IMR-90 (cell line): ENCODE results near the gene PARP6. TPM values are rescaled to one million over a fixed set of nuclear protein-coding genes. Genes with fewer than 3 reads are reported as not detected.

Experiments used
- ATAC-seq: fragments of 200-7000 bp; cut with Tn5 transposase; 2 replicates; pipeline ENCODE4 v1.9.1; 2020; ENCODE audit warnings: low read depth, mild to moderate bottlenecking, moderate library complexity
- BruUV-seq: library from RNA; stranded (reverse); fragments of 400-500 nt; replicated peaks from 2 replicates; lab custom pipeline; 2021; lab: Mats Ljungman, UMichigan
- CTCF ChIA-PET: fragments of 300-600 bp; formaldehyde crosslinking; extraction: SDS; loops from one replicate; lab custom pipeline; 2021; ENCODE audit warnings: antibody characterized with exemption; lab: Yijun Ruan, JAX
- POLR2A ChIA-PET: fragments of 300-600 bp; sonication (Branson Sonifier 250); formaldehyde crosslinking; loops from one replicate; lab custom pipeline; 2022; ENCODE audit warnings: antibody characterized with exemption; ENCODE audit not compliant: unreplicated experiment; lab: Charles Lee
- DNase-seq: peaks from one replicate; pipeline ENCODE4 v3.0.0; 2013
- H2AFZ ChIP-seq: replicated peaks from 2 replicates; pipeline ENCODE3; 2013; ENCODE audit warnings: low read length, mild to moderate bottlenecking; ENCODE audit not compliant: poor library complexity
- H2AK5ac ChIP-seq: 2 replicates; pipeline ENCODE4 v1.6.1; 2013; ENCODE audit warnings: low read depth, low read length, inconsistent platforms
- H2AK9ac ChIP-seq: replicated peaks from 2 replicates; pipeline ENCODE3; 2013; ENCODE audit warnings: mild to moderate bottlenecking, low read depth, low read length, moderate library complexity; ENCODE audit not compliant: poor library complexity
- H2BK120ac ChIP-seq: 2 replicates; pipeline ENCODE4 v1.6.1; 2013; ENCODE audit warnings: low read depth, low read length, inconsistent platforms
- H2BK15ac ChIP-seq: 3 replicates; pipeline ENCODE4 v1.6.1; 2013; ENCODE audit warnings: low read depth, low read length, inconsistent platforms
- H2BK20ac ChIP-seq: 2 replicates; pipeline ENCODE4 v1.6.1; 2013; ENCODE audit warnings: low read depth, mild to moderate bottlenecking, inconsistent platforms, low read length, moderate library complexity
- H2BK5ac ChIP-seq: 2 replicates; pipeline ENCODE4 v1.6.1; 2013; ENCODE audit warnings: mild to moderate bottlenecking, low read depth, low read length, inconsistent platforms; ENCODE audit not compliant: poor library complexity, severe bottlenecking
- H3K14ac ChIP-seq: replicated peaks from 2 replicates; pipeline ENCODE4 v1.6.1; 2013; ENCODE audit warnings: low read depth, low read length, inconsistent platforms
- H3K18ac ChIP-seq: 2 replicates; pipeline ENCODE4 v1.6.1; 2013; ENCODE audit warnings: low read depth, low read length, control low read depth
- H3K23ac ChIP-seq: 2 replicates; pipeline ENCODE4 v1.6.1; 2013; ENCODE audit warnings: low read depth, low read length, inconsistent platforms
- H3K27ac ChIP-seq: 2 replicates; pipeline ENCODE4 v1.5.1; 2013; ENCODE audit warnings: mild to moderate bottlenecking, control low read depth, low read length; ENCODE audit not compliant: insufficient read depth
- H3K27me3 ChIP-seq: 2 replicates; pipeline ENCODE4 v1.6.1; 2013; ENCODE audit warnings: low read length; ENCODE audit not compliant: control insufficient read depth, insufficient read depth
- H3K36me3 ChIP-seq: 2 replicates; pipeline ENCODE4 v1.6.1; 2013; ENCODE audit warnings: low read length, mixed read lengths; ENCODE audit not compliant: control insufficient read depth, insufficient read depth
- H3K4ac ChIP-seq: 2 replicates; pipeline ENCODE4 v1.6.1; 2013; ENCODE audit warnings: low read depth, low read length, inconsistent platforms
- H3K4me1 ChIP-seq: 2 replicates; pipeline ENCODE4 v1.6.1; 2013; ENCODE audit warnings: low read length, mixed read lengths; ENCODE audit not compliant: control insufficient read depth, insufficient read depth
- H3K4me2 ChIP-seq: 2 replicates; pipeline ENCODE4 v1.6.1; 2013; ENCODE audit warnings: low read depth, mild to moderate bottlenecking, control low read depth, low read length, moderate library complexity
- H3K4me3 ChIP-seq: 2 replicates; pipeline ENCODE4 v1.5.1; 2013; ENCODE audit warnings: low read depth, mild to moderate bottlenecking, control low read depth, low read length, moderate library complexity; ENCODE audit not compliant: insufficient read depth
- H3K56ac ChIP-seq: 2 replicates; pipeline ENCODE4 v1.6.1; 2013; ENCODE audit warnings: low read length, inconsistent platforms; ENCODE audit not compliant: insufficient read depth; ENCODE audit errors: extremely low read depth
- H3K79me1 ChIP-seq, 2 experiments: 2 replicates each; pipeline ENCODE4 v1.6.1; 2013; ENCODE audit warnings: low read length in 2 of 2, inconsistent platforms in 1 of 2, low read depth in 1 of 2
- H3K9ac ChIP-seq: 2 replicates; pipeline ENCODE4 v1.6.1; 2013; ENCODE audit warnings: low read depth, low read length, control low read depth
- H3K9me1 ChIP-seq: 2 replicates; pipeline ENCODE4 v1.6.1; 2013; ENCODE audit warnings: low read length, inconsistent platforms; ENCODE audit not compliant: insufficient read depth
- H3K9me3 ChIP-seq: 2 replicates; pipeline ENCODE4 v1.6.1; 2013; ENCODE audit warnings: low read length; ENCODE audit not compliant: control insufficient read depth, insufficient read depth
- H4K20me1 ChIP-seq: 2 replicates; pipeline ENCODE4 v1.6.1; 2013; ENCODE audit warnings: low read length, inconsistent platforms; ENCODE audit not compliant: insufficient read depth
- H4K5ac ChIP-seq: 2 replicates; pipeline ENCODE4 v1.6.1; 2013; ENCODE audit warnings: mild to moderate bottlenecking, low read depth, low read length, control low read depth
- H4K8ac ChIP-seq, 2 experiments: 2 replicates each; pipeline ENCODE4 v1.6.1; 2013; ENCODE audit warnings: low read depth in 2 of 2, low read length in 2 of 2, control low read depth in 1 of 2, inconsistent platforms in 1 of 2
- H4K91ac ChIP-seq: 2 replicates; pipeline ENCODE4 v1.6.1; 2013; ENCODE audit warnings: low read depth, low read length, inconsistent platforms; ENCODE audit not compliant: insufficient read depth
- BHLHE40 ChIP-seq: fragments of 150-350 bp; IDR thresholded peaks from 2 replicates; pipeline ENCODE4 v1.6.1; 2016; ENCODE audit warnings: mild to moderate bottlenecking, low read depth, low read length
- CEBPB ChIP-seq: IDR thresholded peaks from 2 replicates; pipeline ENCODE4 v1.6.1; 2012; ENCODE audit warnings: low read depth, low read length, improper control_type of control experiment
- CHD1 ChIP-seq: IDR thresholded peaks from 2 replicates; pipeline ENCODE4 v1.6.1; 2012; ENCODE audit warnings: low read depth, low read length, improper control_type of control experiment
- CTCF ChIP-seq: conservative IDR thresholded peaks from 2 replicates; pipeline ENCODE4 v1.5.1; 2012; ENCODE audit warnings: mild to moderate bottlenecking, low read depth, low read length, improper control_type of control experiment
- ELK1 ChIP-seq: fragments of 150-350 bp; IDR thresholded peaks from 2 replicates; pipeline ENCODE4 v1.6.1; 2016; ENCODE audit warnings: low read depth, mild to moderate bottlenecking, low read length, moderate library complexity, borderline replicate concordance
- FOS ChIP-seq: fragments of 150-350 bp; IDR thresholded peaks from 2 replicates; pipeline ENCODE4 v1.6.1; 2016; ENCODE audit warnings: low read depth, low read length
- MAFK ChIP-seq: IDR thresholded peaks from 2 replicates; pipeline ENCODE4 v1.6.1; 2012; ENCODE audit warnings: low read depth, low read length, improper control_type of control experiment
- MAZ ChIP-seq: IDR thresholded peaks from 2 replicates; pipeline ENCODE4 v1.6.1; 2012; ENCODE audit warnings: low read depth, mild to moderate bottlenecking, low read length, improper control_type of control experiment, moderate library complexity, borderline replicate concordance
- MXI1 ChIP-seq: IDR thresholded peaks from 2 replicates; pipeline ENCODE4 v1.6.1; 2012; ENCODE audit warnings: low read depth, mild to moderate bottlenecking, low read length, moderate library complexity, borderline replicate concordance
- NFE2L2 ChIP-seq: fragments of 150-350 bp; IDR thresholded peaks from 2 replicates; pipeline ENCODE4 v1.6.1; 2016; ENCODE audit warnings: low read depth, mild to moderate bottlenecking, low read length
- POLR2A ChIP-seq: IDR thresholded peaks from 2 replicates; pipeline ENCODE4 v1.6.1; 2012; ENCODE audit warnings: mild to moderate bottlenecking, low read depth, low read length
- RAD21 ChIP-seq: IDR thresholded peaks from 2 replicates; pipeline ENCODE4 v1.6.1; 2012; ENCODE audit warnings: low read length, improper control_type of control experiment
- RCOR1 ChIP-seq: IDR thresholded peaks from 2 replicates; pipeline ENCODE4 v1.6.1; 2012; ENCODE audit warnings: mild to moderate bottlenecking, low read length, improper control_type of control experiment; ENCODE audit not compliant: insufficient replicate concordance
- RFX5 ChIP-seq: IDR thresholded peaks from 2 replicates; pipeline ENCODE4 v1.8.0; 2012; ENCODE audit warnings: low read depth, mild to moderate bottlenecking, low read length, moderate library complexity
- SMC3 ChIP-seq: fragments of 150-350 bp; IDR thresholded peaks from 2 replicates; pipeline ENCODE4 v1.6.1; 2016; ENCODE audit warnings: low read depth, mild to moderate bottlenecking, antibody characterized with exemption, low read length, moderate library complexity
- USF2 ChIP-seq: fragments of 150-350 bp; IDR thresholded peaks from 2 replicates; pipeline ENCODE4 v1.6.1; 2017; ENCODE audit warnings: mild to moderate bottlenecking, antibody characterized with exemption, low read length, low read depth
- WGBS, 2 experiments: methylation state at CpG; one replicate each; pipeline versions ENCODE4 v1.1.5 to v1.1.7; 2013; ENCODE audit warnings: missing lambda C conversion rate in 2 of 2; ENCODE audit not compliant: insufficient read length in 1 of 2; ENCODE audit errors: extremely low coverage in 2 of 2; 5-methylcytosine and 5-hydroxymethylcytosine counted together
- dilution Hi-C: fragments of 300-500 bp; cut with HindIII; formaldehyde crosslinking; loops from one replicate; pipeline ENCODE4 v1.14.3; 2018; ENCODE audit warnings: low sequenced_read_pairs; ENCODE audit not compliant: unreplicated experiment
- in situ Hi-C: fragments of 300-500 bp; cut with MboI; formaldehyde crosslinking; loops from 3 replicates; pipeline ENCODE4 v1.14.3; 2019; ENCODE audit warnings: low sequenced_read_pairs, inconsistent platforms, mixed read lengths
- intact Hi-C: fragments of 100-400 bp; cut with micrococcal nuclease; formaldehyde crosslinking; loops from 2 replicates; pipeline ENCODE4 v1.10.0; 2022
- polyA plus RNA-seq, 3 experiments: library from polyadenylated mRNA; depleted of rRNA; stranded (reverse); fragments of >200 nt; gene quantifications; 2 replicates each; pipeline ENCODE4 v1.2.3, GENCODE V29; 2012; ENCODE audit warnings: low replicate concordance in 1 of 3
- total RNA-seq: library from RNA; depleted of rRNA; stranded (reverse); fragments of >200 nt; gene quantifications from 2 replicates; pipeline ENCODE4 v1.2.3, GENCODE V29; 2012

PARP6 gene
- total and polyA plus RNA-seq, 2 of the 4 experiments (the other 2 are of a cell fraction): 13.4 to 45.1 TPM

GRCh38 chr15:72281713-72282112 is 9.4 kb upstream of the PARP6 start:
- in situ Hi-C loops (no loop called here), intact Hi-C loops (no loop called here), dilution Hi-C loops (no loop called here)
- Histone ChIP-seq H2AK9ac (no peak overlapping the region), H4K8ac (no peak overlapping the region), H3K14ac (no peak overlapping the region), H2BK120ac (no peak overlapping the region), H2AFZ (no peak overlapping the region), H3K23ac (no peak overlapping the region), H3K9me3 (no peaks in the 10 kb centered on the region), H3K36me3 (no peaks in the 10 kb centered on the region), H4K20me1 (no peaks in the 10 kb centered on the region; the same call in 1 of the 2 replicates), H3K18ac (no peak overlapping the region), H3K79me1 (no peaks in the 10 kb centered on the region), H3K4me2 (no peak overlapping the region), H3K4me1 (no peaks in the 10 kb centered on the region), H3K9ac (no peak overlapping the region), H2BK5ac (no peak overlapping the region), H3K9me1 (no peaks in the 10 kb centered on the region), H3K56ac (no peak overlapping the region), H2BK20ac (no peak overlapping the region), H4K91ac (no peak overlapping the region), H3K27ac (no peak overlapping the region), H3K4ac (no peak overlapping the region), H2BK15ac (no peak overlapping the region), H3K27me3 (peaks cover 11% of the 10 kb centered on the region), H3K4me3 (no peak overlapping the region), H4K5ac (no peak overlapping the region), H2AK5ac (no peak overlapping the region)
- 20% methylated on average over 1 of the region's 3 CpGs; no CpG with 5 or more reads in 1 of the 2 experiments for WGBS, 2 experiments
- ATAC-seq (no peak), DNase-seq (no peak)
- TF ChIP-seq RAD21: no peak
- no peak for TF ChIP-seq FOS
- TF ChIP-seq CHD1: no peak
- no peak for TF ChIP-seq RCOR1
- no peak for TF ChIP-seq SMC3
- no peak for TF ChIP-seq MAZ
- TF ChIP-seq ELK1: no peak
- no peak for TF ChIP-seq NFE2L2
- no peak for TF ChIP-seq CEBPB
- TF ChIP-seq MAFK: no peak
- no peak for TF ChIP-seq BHLHE40
- TF ChIP-seq CTCF: no peak
- no peak for TF ChIP-seq USF2
- TF ChIP-seq RFX5: no peak
- TF ChIP-seq MXI1: no peak
- no peak for TF ChIP-seq POLR2A
- CTCF ChIA-PET: no interaction called here
- no TSS peak for BruUV-seq
- POLR2A ChIA-PET: no interaction called here
